OCI-LY1 (cell line): ENCODE results near the gene NALCN.

Source experiments
- CTCF ChIP-seq: fragments of 200-600 bp; sonication (generic), shearing (Covaris generic); IDR thresholded peaks from 2 replicates; pipeline ENCODE4 v1.5.1; 2017; ENCODE audit warnings: mild to moderate bottlenecking, antibody characterized with exemption, low read length, moderate library complexity, mixed read lengths
- EZH2 ChIP-seq: fragments of 200-600 bp; sonication (generic), shearing (Covaris generic); IDR thresholded peaks from 2 replicates; pipeline ENCODE4 v1.8.0; 2017; ENCODE audit warnings: borderline replicate concordance, mixed run types, mild to moderate bottlenecking, antibody characterized with exemption, low read length, moderate library complexity, mixed read lengths

DNA sequence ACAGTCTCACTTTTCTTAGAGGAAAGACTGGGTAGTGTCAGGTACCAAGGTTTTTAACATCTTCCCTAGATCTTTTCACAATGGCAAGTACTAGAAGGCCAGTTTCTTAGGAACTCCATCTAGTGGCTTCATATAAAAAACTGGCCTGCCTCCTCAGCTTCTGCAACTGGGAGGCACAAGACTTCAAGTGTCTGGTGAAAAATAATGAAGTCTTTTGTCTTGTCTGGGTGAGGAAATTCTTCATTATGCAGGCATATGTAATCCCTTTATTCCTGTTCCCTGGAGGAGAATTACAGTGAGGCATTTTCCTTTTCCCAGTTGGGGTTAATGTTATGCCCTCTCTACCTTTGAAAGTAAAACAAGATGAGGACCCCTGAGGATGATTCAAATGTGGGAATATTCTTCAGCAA is 300.5 kb downstream of the NALCN start:
- TF ChIP-seq CTCF (peak; percentile 13; the same call in 1 of the 2 replicates), EZH2 (no peak)
